ENCODE measurements around the gene PPM1D.
"Not testable (repeated sequence)": the region's sequence is repeated elsewhere in the genome, so short reads cannot be mapped to it uniquely, and the experiment has no call there.

Gene PPM1D

DNA sequence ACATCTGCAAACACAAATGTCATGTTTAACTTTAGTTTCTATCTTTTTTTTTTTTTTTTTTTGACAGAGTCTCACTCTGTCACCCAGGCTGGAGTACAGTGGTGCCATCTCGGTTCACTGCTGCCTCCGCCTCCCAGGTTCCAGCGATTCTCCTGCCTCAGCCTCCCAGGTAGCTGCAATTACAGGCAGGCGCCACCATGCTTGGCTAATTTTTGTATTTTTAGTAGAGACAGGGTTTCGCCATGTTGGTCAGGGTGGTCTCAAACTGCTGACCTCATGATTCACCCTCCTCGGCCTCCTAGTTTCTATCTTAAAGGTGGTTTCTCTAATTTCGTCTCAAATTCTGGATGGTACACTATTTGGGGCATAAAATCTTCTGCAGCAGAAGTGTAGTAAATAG lies 5.8 kb upstream of the PPM1D start:
- DNase-seq, result not testable (repeated sequence)

DNA sequence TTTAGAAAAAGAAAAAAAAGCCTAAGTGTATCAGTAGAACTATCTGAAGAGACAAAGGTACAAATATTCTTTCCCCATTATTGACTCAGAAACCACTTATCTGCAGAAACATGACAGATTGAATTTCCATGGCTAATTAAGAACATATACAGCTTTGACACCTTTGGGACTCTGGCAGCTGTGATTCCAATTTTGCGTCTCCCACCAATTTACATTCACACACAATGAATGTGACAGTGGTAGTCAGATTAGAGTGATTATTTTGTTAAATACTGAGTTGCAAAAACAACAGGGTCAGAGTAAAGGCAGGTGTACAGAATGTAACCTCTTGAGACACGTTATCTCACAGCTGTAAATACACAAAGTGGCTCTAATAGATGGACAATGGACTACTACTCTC lies 5.3 kb upstream of the PPM1D start:
- DNase-seq, result no peak

DNA sequence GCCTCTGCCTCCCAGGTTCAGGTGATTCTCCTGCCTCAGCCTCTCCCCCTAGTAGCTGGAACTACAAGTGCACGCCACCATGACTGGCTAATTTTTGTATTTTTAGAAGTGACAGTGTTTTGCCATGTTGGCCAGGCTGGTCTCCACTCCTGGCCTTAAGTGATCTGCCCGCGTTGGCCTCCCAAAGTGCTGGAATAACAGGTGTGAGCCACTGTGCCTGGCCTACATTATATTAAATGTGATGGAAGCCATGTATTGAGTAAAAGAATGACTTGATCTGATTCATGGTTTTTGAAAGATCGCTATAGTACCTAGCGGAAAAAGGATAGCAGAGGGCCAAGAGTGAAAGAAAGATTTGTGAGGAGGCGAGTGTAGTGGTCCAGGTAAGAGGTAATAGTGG lies 2.7 kb upstream of the PPM1D start:
- no peak for DNase-seq

DNA sequence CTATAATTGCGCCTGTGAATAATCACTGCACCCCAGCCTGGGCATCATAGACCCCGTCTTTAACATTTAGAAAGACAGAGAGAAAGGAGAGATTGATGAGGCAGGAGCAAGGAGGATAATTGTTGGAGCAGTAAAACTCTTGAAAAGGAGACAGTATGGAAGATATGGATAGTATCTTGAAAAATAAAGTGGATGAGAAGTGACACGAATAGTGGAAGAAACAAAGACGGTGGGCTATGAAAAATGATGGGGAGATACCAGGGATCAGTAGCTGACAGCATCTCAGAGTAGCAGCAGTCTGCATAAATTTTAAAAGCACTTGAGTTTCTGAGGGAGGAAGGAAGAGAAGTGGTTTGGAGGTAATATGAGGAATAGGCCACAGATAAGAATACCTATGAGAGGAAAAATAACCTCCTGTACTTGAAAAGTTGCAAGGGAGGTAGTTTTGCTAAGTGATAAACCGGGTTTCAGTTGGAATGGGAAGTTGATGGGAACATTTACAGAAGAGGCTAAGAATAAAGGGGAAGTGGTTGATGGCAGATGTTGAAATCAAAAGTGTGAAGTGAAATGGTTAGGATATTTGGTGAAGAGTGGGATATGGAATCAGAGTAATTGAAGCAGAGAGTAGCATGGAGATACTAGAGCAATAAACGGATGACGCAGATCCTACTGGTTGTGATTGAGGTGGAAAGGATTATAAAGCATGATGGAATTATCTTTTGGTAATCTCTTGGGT lies 1.8 kb upstream of the PPM1D start:
- DNase-seq, result no peak

DNA sequence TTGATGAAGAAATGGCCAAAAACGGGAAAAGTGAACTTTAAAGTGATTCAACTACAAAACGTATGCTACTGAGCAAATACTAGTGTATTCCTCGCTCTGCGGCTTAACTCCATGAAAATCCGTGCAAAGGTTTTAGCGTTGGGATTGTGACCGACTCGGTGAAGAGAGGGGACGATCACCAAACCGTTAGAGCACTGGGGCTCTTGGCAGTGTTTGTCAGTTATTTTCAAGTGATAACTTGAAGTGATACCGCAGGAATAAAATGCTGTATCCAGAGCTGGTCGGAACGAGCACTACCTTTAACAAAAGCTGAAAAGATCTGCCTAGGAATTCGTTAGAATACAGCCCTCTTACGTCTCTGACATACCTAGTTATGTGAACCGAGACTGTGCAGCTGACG lies 773 bp upstream of the PPM1D start:
- DNase-seq, result no peak

DNA sequence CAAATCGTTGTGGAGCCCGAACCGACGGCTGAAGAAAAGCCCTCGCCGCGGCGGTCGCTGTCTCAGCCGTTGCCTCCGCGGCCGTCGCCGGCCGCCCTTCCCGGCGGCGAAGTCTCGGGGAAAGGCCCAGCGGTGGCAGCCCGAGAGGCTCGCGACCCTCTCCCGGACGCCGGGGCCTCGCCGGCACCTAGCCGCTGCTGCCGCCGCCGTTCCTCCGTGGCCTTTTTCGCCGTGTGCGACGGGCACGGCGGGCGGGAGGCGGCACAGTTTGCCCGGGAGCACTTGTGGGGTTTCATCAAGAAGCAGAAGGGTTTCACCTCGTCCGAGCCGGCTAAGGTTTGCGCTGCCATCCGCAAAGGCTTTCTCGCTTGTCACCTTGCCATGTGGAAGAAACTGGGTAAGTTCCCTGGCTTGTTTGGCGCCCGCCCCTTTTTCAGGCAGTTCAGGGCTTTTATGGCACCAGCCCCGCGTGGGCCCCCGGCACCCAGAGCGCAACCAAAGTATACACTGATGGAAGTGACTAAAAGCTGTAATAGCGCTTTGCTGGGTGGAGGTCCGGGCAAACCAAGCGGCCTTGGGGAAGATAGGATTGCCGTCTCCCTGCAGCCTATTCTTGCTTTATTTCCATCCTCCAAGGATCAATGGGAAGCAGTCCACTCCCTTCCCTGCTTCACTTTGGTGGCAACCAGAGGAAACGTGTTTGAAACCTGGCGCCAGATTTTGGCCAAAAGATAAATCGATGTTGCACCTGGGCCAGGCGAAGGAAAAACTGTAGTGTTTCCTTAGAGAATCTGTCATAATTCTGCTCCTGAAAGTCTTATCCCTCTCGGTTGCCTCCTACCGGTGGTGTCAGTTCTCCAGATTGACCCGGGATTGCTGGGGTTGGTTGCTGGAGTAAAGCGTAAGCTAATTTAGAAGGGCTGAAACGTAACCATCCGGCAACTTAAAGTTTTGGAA lies 775 bp downstream of the PPM1D start:
- peak; percentile 74 for DNase-seq

DNA sequence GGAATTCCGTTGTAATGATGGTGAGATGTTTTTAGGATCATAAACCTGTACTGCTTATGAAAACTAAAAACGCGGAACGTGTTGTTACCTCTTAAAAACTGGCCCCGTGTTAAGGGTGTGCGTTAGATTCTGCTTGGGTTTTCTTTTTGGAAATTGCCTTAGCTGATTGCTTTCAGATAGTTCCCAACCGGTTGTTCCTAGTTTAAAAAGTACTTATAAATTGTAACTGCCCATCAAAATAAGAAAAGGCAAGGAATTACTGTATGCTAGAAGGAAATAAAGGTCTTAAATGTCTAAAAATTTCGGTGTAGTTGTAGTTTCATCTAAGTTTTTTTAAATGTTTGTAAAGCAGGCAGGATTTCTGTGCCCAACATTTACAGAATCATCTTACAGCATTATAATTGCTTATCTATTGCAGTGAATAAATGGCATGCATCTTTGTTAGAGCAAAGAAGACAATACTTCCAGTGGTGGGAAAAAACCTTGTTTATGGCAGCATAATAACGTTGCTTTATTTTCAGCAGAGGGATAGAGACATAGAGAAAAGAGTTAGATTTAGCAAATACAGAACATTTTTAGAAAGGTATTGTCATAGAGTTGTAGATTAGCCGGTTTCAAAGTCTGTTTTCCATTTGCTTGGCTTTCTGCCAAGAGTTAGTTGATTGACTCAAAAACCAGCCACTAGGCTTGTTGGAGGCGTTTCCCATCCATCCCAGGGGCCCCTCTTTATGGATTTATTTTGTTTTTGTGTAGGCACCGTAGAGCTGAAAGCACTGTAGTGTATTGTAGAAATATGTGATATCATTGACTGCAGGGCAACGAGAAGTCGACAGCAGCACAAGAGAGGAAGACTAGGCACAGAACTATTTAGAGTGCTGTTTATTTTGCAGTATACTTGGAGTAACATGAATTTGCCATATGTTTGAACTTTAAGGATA lies 1.7 kb downstream of the PPM1D start:
- DNase-seq, result peak; percentile 67

DNA sequence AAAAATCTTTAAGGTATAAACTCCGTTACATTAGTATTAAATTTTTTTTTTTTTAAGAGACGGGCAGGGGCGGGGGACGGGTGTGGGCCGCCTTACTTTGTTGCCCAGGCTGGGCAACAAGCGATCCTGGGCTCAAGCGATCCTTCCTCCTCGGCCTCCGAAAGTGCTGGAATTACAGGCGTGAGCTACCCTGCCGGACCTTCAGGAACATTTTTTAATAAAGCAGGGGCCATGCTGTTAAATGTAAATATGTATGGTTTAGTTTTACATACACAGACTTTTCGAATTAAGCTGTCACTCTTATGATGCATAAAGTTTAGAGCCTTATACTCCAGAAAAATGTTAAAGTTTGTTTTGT lies 2.4 kb downstream of the PPM1D start:
- DNase-seq, result no peak

DNA sequence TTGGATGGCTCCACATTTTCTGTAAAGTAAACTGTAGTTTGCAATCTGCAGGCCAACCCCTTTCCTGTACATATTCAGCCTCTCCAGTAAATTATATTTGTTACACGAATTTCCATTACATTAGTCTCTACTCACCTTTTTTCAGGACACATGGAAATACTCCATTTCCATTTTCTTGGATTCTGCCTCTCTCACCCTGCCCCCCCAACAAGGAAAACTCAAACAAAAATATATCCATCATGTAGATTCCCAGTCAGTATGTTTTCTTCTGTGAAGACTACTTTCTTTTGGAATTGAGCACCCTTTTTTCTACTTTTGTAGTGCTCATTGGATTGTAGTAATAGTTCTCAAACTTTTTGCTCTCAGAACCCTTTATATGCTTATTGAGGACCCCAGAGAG lies 2.9 kb downstream of the PPM1D start:
- DNase-seq, result no peak

DNA sequence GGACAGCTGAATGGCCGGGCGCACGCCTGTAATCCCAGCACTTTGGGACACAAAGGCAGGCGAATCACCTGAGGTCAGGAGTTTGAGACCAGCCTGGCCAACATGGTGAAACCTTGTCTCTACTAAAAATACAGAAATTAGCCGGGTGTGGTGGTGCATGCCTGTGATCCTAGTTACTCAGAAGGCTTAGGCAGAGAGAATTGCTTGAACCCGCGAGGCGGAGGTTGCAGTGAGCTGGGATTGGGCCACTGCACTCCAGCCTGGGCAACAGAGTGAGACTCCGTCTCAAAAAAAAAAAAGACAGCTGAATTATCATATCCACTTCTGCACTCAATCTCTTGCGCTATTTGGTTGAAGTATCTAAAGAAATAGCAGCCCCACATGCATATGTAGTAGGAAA lies 3.5 kb downstream of the PPM1D start:
- DNase-seq, result not testable (repeated sequence)

DNA sequence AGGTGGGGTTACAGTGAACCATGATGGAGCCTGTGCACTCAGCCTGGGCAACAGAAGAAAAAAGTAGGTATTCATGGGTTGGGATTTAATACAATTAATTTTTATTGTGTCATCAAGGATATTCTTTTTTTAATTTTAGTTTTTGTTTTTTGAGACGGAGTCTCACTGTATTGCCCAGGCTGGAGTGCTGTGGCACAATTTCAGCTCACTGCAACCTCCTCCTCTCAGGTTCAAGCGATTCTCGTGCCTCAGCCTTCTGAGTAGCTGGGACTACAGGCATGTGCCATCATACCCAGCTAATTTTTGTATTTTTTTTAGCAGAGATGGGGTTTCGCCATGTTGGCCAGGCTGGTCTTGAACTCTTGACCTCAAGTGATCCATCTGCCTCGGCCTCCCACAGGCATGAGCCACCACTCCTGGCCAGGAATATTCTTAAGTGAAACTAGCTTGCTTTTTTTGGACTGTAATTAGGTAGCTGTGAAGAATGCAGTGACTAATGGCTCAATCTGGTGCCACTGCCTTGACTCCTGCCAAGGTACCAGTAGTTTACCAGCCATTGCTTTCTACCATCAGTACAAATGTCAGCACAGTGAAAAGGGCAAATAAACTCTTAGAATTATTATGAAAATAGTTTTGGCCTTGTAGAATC lies 4.8 kb downstream of the PPM1D start:
- no peak for DNase-seq

DNA sequence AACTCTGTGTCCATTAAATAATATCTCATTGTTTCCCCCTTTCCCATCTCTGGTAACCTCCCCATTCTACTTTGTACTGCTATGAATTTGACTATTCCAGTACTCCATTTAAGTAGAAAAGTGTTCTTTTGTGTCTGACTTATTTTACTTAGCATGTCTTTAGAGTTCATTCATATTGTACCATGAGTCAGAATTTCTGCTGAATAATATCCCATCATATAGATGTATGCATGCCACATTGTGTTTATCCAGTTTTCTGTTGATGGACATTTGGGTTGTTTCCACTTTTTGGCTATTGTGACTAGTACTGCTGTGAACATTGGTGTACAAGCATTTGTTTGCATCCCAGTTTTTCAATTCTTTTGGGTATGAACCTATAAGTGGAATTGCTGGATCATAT lies 6.0 kb downstream of the PPM1D start:
- no peak for DNase-seq

DNA sequence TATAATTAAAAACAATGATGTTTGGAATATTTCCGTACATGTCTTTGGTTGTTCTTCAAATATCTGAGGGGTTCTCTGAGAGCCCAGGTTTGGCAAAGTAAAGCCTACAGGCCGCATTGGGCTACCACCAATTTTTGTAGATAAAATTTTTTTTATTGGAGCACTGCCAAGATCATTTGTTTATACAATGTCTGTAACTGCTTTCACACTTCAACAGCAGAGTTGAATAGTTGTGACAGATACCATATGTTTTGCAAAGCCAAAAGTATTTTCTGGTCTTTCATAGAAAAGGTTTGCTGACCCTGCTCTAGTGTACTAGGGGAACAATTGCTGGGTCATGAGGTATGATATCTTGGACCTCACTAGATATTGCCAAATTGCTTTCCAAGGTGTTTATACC lies 10.5 kb downstream of the PPM1D start:
- DNase-seq, result no peak

DNA sequence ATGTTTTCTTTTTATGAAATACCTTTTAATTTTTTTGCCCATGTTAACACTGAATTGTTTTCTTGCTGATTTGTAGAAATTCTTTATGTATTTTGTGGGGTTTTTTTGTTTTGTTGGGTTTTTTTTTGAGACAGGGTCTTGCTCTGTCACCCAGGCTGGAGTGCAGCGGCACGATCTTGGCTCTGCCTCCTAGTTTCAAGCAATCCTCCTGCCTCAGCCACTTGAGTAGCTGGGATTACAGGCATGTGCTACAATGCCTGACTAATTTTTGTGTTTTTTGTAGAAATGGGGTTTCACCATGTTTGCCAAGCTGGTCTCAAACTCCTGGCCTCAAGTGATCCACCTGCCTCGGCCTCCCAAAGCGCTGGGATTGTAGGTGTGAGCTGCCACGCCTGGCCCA lies 11.3 kb downstream of the PPM1D start:
- DNase-seq, result not testable (repeated sequence)

DNA sequence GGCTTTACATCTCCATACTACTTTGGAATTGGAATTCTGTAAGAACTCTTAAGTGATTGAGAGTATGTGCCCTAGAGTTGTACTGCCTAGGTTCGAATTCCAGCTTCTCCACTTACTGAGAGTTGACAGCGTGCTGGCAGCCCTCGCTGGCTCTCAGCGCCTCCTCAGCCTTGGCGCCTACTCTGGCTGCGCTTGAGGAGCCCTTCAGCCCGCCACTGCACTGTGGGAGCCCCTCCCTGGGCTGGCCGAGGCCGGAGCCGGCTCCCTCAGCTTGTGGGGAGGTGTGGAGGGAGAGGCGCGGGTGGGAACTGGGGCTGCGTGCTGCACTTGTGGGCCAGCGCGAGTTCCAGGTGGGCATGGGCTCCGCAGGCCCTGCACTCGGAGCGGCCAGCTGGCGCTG lies 13.3 kb downstream of the PPM1D start:
- no peak for DNase-seq

DNA sequence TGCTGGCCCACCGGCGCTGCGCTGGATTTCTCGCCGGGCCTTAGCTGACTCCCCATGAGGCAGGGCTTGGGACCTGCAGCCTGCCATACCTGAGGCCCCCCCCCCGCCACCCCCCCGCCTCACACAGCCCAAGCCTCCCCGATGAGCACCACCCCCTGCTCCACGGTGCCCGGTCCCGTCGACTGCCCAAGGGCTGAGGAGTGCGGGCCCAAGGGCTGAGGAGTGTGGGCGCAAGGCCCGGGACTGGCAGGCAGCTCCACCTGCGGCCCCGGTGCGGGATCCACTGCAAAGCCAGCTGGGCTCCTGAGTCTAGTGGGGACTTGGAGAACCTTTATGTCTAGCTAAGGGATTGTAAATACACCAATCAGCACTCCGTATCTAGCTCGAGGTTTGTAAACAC lies 13.8 kb downstream of the PPM1D start:
- not testable (repeated sequence) for DNase-seq

DNA sequence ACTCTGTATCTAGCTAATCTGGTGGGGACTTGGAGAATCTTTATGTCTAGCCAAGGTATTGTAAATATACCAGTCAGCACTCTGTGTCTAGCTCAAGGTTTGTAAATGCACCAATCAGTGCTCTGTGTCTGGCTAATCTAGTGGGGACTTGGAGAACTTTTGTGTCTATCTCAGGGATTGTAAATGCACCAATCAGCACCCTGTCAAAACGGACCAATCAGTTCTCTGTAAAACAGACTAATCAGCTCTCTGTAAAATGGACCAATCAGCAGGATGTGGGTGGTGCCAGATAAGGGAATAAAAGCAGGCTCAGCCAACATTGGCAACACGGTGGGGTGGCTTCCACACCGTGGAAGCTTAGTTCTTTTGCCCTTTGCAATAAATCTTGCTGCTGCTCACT lies 14.3 kb downstream of the PPM1D start:
- not testable (repeated sequence) for DNase-seq

DNA sequence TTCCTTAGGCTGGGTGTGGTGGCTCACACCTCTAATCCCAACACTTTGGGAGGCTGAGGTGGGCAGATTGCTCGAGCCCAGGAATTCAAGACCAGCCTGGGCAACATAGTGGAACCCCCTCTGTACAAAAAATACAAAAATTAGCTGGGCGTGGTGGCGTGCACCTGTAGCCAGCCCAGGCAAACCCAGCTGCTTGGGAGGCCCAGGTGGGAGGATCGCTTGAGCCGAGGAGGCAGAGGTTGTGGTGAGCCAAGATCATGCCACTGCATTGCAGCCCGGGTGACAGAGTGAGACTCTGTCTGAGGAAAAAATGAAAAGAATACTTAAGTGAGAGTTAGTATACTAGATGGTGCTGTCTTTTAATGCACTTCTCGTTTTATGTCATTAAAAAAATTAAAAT lies 15.1 kb downstream of the PPM1D start:
- no peak for DNase-seq

DNA sequence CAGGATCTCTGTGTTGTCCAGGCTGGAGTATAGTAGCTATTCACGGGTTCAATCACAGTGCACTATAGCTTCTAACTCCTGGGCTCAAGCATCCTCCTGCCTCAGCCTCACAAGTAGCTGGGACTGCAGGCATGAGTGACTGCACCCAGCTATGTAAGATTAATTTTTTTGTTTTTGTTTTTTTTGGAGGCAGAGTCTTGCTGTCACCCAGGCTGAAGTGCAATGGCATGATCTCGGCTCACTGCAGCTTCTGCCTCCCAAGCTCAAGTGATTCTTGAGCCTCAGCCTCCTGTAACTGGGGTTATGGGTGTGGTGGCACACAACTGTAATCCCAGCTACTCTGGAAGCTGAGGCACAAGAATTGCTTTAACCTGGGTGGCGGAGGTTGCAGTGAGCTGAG lies 15.8 kb downstream of the PPM1D start:
- DNase-seq, result no peak

DNA sequence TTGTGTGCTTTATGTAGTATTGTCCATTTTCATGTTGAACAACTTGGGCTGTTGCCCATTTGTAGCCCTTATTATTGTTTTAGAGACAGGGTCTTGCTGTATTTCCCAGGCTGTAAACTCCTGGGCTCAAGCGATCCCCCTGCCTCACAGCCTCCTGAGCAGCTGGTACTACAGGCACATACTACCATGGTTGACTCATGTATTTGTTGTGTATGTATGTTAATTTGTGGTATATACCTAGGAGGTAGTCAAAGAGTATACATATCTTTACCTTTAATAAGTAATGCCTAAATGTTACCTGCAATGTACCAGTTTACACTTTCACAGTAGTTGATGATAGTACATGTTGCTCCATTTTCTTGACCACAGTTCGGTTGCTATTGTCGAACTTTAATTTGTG lies 18.1 kb downstream of the PPM1D start:
- DNase-seq, result no peak

DNA sequence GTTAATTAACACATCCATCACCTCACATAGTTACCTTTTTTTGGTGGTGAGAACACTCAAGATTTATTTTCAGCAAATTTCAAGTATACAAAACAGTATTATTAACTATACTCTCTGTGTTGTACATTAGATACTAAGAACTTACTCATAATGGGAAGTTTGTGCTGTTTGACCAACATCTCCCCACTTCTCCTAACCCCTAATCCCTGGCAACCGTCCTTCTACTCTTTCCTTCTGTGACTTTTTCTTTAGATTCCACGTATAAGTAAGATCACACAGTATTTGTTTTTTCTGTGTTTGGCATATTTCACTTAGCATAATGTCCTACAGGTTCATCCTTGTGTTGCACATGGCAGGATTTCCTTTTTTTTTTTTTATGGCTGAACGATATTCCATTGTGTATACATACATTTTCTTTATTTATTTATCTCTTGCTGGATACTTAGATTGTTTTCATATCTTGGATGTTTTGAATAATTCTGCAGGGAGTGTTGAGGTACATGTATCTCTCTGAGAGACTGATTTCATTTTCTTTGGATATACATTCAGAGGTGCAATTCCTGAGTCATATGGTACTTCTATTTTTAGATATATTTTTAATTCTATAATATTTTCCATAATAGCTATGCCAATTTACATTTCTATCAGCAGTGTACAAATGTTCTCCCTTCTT lies 19.0 kb downstream of the PPM1D start:
- no peak for DNase-seq

DNA sequence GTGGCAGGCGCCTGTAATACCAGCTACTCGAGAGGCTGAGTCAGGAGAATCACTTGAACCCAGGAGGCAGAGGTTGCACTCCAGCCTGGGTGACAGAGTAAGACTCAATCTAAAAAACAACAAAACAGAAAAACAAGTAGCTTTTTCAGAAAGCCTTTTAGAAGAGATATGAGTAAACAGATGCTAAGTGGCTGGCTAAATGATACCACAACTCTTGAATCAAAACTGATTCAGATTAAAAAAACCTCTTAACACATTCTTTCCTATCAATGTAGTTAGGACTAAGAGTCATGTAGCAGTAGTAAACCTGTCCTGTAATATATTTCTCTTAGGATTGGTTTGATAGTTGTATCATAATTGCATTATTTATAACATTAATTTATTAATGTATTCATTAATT lies 23.0 kb downstream of the PPM1D start:
- no peak for DNase-seq
